GM23338 (cell line): ENCODE measurements around the gene CALY. TPM values are rescaled to one million over a fixed set of nuclear protein-coding genes. Genes with fewer than 3 reads are reported as not detected.

ENCODE experiments used
- ATAC-seq: fragments of 200-7000 bp; cut with Tn5 transposase; 3 replicates; pipeline ENCODE4 v1.9.1; 2020
- DNase-seq: peaks from one replicate; pipeline ENCODE4 v3.0.0-alpha.2; 2015; ENCODE audit warnings: low spot score
- H2AFZ ChIP-seq: fragments of 200-600 bp; sonication (generic); 2 replicates; pipeline ENCODE4 v1.8.0; 2016; ENCODE audit warnings: antibody characterized with exemption, mild to moderate bottlenecking, moderate library complexity
- H3F3A ChIP-seq: fragments of 200-600 bp; sonication (generic); replicated peaks from 2 replicates; pipeline ENCODE4 v1.8.0; 2017; ENCODE audit warnings: antibody characterized with exemption, mixed run types, low read depth
- H3K27ac ChIP-seq: fragments of 200-600 bp; sonication (generic); 2 replicates; pipeline ENCODE4 v1.6.1; 2016; ENCODE audit warnings: low read depth
- H3K27me3 ChIP-seq: fragments of 200-600 bp; sonication (generic); 2 replicates; pipeline ENCODE4 v1.8.0; 2016; ENCODE audit warnings: mild to moderate bottlenecking, mixed run types, moderate library complexity; ENCODE audit not compliant: insufficient read depth
- H3K36me3 ChIP-seq: fragments of 200-600 bp; sonication (generic); 2 replicates; pipeline ENCODE4 v1.8.0; 2016; ENCODE audit warnings: mild to moderate bottlenecking; ENCODE audit not compliant: insufficient read depth
- H3K4me1 ChIP-seq: fragments of 200-600 bp; sonication (generic); 2 replicates; pipeline ENCODE4 v1.8.0; 2016; ENCODE audit warnings: mild to moderate bottlenecking, moderate library complexity; ENCODE audit not compliant: insufficient read depth
- H3K4me2 ChIP-seq: fragments of 200-600 bp; sonication (generic); 2 replicates; pipeline ENCODE4 v1.7.1; 2017; ENCODE audit warnings: mixed run types
- H3K4me3 ChIP-seq: fragments of 200-600 bp; sonication (generic); 2 replicates; pipeline ENCODE4 v1.6.1; 2016; ENCODE audit warnings: mixed run types
- H3K79me2 ChIP-seq: fragments of 200-600 bp; sonication (generic); replicated peaks from 2 replicates; pipeline ENCODE4 v1.8.0; 2017; ENCODE audit warnings: mild to moderate bottlenecking; ENCODE audit not compliant: insufficient read depth
- H3K9me2 ChIP-seq: fragments of 200-600 bp; sonication (generic); 2 replicates; pipeline ENCODE4 v1.8.0; 2017; ENCODE audit not compliant: insufficient read depth
- H4K20me1 ChIP-seq: fragments of 200-600 bp; sonication (generic); replicated peaks from 2 replicates; pipeline ENCODE4 v1.8.0; 2017; ENCODE audit warnings: mild to moderate bottlenecking; ENCODE audit not compliant: insufficient read depth
- H3K27ac Mint-ChIP-seq: 2 replicates; pipeline ENCODE4 v1.8.0; 2020; ENCODE audit warnings: inconsistent platforms, mild to moderate bottlenecking, moderate library complexity, mixed read lengths
- H3K27me3 Mint-ChIP-seq: 3 replicates; pipeline ENCODE4 v1.8.0; 2022; ENCODE audit warnings: low read depth, mild to moderate bottlenecking, moderate library complexity, mixed read lengths, inconsistent platforms; ENCODE audit not compliant: insufficient read depth, poor library complexity
- H3K36me3 Mint-ChIP-seq: 3 replicates; pipeline ENCODE4 v1.8.0; 2021; ENCODE audit warnings: low read depth, mild to moderate bottlenecking, inconsistent platforms, moderate library complexity, mixed read lengths
- H3K4me1 Mint-ChIP-seq: 3 replicates; pipeline ENCODE4 v1.8.0; 2020; ENCODE audit warnings: mild to moderate bottlenecking, inconsistent platforms, mixed read lengths
- H3K4me3 Mint-ChIP-seq: 3 replicates; pipeline ENCODE4 v1.8.0; 2021; ENCODE audit warnings: moderate library complexity, mild to moderate bottlenecking, inconsistent platforms, mixed read lengths
- H3K9me3 Mint-ChIP-seq: 3 replicates; pipeline ENCODE4 v1.8.0; 2020; ENCODE audit warnings: moderate library complexity, mild to moderate bottlenecking, inconsistent platforms, mixed read lengths
- CREB1 ChIP-seq: fragments of 250-450 bp; sonication (Bioruptor Pico); IDR thresholded peaks from 2 replicates; pipeline ENCODE4 v1.5.0; 2020; ENCODE audit warnings: low read depth, mild to moderate bottlenecking, moderate library complexity
- EZH2 ChIP-seq: fragments of 200-600 bp; sonication (generic); IDR thresholded peaks from one replicate; pipeline ENCODE4 v1.8.0; 2017; ENCODE audit warnings: antibody characterized with exemption, mild to moderate bottlenecking, low read depth; ENCODE audit not compliant: unreplicated experiment
- POLR2AphosphoS5 ChIP-seq: IDR thresholded peaks from 2 replicates; pipeline ENCODE4 v1.6.1; 2016; ENCODE audit warnings: antibody characterized with exemption, low read depth
- STAT1 ChIP-seq: IDR thresholded peaks from one replicate; pipeline ENCODE4 v1.6.1; 2016; ENCODE audit warnings: antibody characterized with exemption; ENCODE audit not compliant: unreplicated experiment
- ZNF114 ChIP-seq: fragments of 250-450 bp; sonication (Bioruptor Pico); IDR thresholded peaks from 2 replicates; pipeline ENCODE4 v1.5.0; 2020; ENCODE audit warnings: mild to moderate bottlenecking, moderate library complexity
- ZNF331 ChIP-seq: fragments of 250-450 bp; sonication (Bioruptor Pico); IDR thresholded peaks from 2 replicates; pipeline ENCODE4 v1.5.0; 2020; ENCODE audit warnings: low read depth, mild to moderate bottlenecking, moderate library complexity
- polyA plus RNA-seq: library from polyadenylated mRNA; unstranded; fragments of >200 nt; fragmentation: Nextera tagmentation; extraction: Ambion mirVana; gene quantifications from 2 replicates; pipeline ENCODE4 v1.2.1, GENCODE V29; 2016
- total RNA-seq: library from RNA; depleted of rRNA; stranded (reverse); fragments of >200 nt; shearing (Covaris generic); gene quantifications from 2 replicates; pipeline ENCODE4 v1.2.3, GENCODE V29; 2014
- TF ChIP-seq, protein P1 (sequence below), 2 experiments: fragments of 200-600 bp in 1 of 2; sonication (generic) in 1 of 2; conservative IDR thresholded peaks; 2 replicates each; pipeline versions ENCODE4 v1.5.1 to v1.6.1; 2016 to 2017; ENCODE audit warnings: antibody characterized with exemption in 2 of 2, low read depth in 2 of 2, mild to moderate bottlenecking in 2 of 2, moderate library complexity in 1 of 2
- TF ChIP-seq, protein P2 (sequence below): fragments of 250-450 bp; sonication (Bioruptor Pico); IDR thresholded peaks from 2 replicates; pipeline ENCODE4 v1.5.0; 2020; ENCODE audit warnings: mild to moderate bottlenecking, moderate library complexity
- TF ChIP-seq, protein P3 (sequence below): IDR thresholded peaks from 2 replicates; pipeline ENCODE4 v1.6.1; 2016; ENCODE audit warnings: antibody characterized with exemption

Gene CALY
- total and polyA plus RNA-seq, 2 experiments from 2014 or later = 1.0 to 8.0 TPM

DNA sequence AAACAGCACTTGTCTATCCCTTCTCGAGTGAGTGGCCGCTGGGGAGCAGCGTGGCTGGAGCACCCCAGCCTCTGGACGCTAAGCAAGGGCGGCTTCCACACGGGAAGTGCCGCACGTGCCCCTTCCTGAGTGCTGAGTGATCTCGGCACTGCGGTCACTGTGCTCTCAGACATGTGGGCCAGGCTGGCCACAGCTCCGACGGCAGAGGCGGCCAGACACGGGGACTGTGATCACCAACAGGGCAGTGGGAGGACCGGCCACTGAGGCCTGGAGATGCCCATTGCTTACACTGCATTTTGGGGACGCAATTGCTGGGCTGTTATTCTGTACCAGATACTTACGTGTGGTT lies 29.4 kb upstream of the CALY start (continued):
- TF ChIP-seq, protein P1, sequence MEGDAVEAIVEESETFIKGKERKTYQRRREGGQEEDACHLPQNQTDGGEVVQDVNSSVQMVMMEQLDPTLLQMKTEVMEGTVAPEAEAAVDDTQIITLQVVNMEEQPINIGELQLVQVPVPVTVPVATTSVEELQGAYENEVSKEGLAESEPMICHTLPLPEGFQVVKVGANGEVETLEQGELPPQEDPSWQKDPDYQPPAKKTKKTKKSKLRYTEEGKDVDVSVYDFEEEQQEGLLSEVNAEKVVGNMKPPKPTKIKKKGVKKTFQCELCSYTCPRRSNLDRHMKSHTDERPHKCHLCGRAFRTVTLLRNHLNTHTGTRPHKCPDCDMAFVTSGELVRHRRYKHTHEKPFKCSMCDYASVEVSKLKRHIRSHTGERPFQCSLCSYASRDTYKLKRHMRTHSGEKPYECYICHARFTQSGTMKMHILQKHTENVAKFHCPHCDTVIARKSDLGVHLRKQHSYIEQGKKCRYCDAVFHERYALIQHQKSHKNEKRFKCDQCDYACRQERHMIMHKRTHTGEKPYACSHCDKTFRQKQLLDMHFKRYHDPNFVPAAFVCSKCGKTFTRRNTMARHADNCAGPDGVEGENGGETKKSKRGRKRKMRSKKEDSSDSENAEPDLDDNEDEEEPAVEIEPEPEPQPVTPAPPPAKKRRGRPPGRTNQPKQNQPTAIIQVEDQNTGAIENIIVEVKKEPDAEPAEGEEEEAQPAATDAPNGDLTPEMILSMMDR (conservative IDR thresholded peaks at IDR 0.05; ENCODE audit: low read depth in 2 of 2) = no peak
- TF ChIP-seq, protein P2, sequence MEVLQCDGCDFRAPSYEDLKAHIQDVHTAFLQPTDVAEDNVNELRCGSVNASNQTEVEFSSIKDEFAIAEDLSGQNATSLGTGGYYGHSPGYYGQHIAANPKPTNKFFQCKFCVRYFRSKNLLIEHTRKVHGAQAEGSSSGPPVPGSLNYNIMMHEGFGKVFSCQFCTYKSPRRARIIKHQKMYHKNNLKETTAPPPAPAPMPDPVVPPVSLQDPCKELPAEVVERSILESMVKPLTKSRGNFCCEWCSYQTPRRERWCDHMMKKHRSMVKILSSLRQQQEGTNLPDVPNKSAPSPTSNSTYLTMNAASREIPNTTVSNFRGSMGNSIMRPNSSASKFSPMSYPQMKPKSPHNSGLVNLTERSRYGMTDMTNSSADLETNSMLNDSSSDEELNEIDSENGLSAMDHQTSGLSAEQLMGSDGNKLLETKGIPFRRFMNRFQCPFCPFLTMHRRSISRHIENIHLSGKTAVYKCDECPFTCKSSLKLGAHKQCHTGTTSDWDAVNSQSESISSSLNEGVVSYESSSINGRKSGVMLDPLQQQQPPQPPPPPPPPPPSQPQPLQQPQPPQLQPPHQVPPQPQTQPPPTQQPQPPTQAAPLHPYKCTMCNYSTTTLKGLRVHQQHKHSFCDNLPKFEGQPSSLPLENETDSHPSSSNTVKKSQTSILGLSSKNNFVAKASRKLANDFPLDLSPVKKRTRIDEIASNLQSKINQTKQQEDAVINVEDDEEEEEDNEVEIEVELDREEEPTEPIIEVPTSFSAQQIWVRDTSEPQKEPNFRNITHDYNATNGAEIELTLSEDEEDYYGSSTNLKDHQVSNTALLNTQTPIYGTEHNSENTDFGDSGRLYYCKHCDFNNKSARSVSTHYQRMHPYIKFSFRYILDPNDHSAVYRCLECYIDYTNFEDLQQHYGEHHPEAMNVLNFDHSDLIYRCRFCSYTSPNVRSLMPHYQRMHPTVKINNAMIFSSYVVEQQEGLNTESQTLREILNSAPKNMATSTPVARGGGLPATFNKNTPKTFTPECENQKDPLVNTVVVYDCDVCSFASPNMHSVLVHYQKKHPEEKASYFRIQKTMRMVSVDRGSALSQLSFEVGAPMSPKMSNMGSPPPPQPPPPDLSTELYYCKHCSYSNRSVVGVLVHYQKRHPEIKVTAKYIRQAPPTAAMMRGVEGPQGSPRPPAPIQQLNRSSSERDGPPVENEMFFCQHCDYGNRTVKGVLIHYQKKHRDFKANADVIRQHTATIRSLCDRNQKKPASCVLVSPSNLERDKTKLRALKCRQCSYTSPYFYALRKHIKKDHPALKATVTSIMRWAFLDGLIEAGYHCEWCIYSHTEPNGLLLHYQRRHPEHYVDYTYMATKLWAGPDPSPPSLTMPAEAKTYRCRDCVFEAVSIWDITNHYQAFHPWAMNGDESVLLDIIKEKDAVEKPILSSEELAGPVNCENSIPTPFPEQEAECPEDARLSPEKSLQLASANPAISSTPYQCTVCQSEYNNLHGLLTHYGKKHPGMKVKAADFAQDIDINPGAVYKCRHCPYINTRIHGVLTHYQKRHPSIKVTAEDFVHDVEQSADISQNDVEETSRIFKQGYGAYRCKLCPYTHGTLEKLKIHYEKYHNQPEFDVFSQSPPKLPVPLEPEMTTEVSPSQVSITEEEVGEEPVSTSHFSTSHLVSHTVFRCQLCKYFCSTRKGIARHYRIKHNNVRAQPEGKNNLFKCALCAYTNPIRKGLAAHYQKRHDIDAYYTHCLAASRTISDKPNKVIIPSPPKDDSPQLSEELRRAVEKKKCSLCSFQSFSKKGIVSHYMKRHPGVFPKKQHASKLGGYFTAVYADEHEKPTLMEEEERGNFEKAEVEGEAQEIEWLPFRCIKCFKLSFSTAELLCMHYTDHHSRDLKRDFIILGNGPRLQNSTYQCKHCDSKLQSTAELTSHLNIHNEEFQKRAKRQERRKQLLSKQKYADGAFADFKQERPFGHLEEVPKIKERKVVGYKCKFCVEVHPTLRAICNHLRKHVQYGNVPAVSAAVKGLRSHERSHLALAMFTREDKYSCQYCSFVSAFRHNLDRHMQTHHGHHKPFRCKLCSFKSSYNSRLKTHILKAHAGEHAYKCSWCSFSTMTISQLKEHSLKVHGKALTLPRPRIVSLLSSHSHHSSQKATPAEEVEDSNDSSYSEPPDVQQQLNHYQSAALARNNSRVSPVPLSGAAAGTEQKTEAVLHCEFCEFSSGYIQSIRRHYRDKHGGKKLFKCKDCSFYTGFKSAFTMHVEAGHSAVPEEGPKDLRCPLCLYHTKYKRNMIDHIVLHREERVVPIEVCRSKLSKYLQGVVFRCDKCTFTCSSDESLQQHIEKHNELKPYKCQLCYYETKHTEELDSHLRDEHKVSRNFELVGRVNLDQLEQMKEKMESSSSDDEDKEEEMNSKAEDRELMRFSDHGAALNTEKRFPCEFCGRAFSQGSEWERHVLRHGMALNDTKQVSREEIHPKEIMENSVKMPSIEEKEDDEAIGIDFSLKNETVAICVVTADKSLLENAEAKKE = no peak
- no peak for TF ChIP-seq STAT1

DNA sequence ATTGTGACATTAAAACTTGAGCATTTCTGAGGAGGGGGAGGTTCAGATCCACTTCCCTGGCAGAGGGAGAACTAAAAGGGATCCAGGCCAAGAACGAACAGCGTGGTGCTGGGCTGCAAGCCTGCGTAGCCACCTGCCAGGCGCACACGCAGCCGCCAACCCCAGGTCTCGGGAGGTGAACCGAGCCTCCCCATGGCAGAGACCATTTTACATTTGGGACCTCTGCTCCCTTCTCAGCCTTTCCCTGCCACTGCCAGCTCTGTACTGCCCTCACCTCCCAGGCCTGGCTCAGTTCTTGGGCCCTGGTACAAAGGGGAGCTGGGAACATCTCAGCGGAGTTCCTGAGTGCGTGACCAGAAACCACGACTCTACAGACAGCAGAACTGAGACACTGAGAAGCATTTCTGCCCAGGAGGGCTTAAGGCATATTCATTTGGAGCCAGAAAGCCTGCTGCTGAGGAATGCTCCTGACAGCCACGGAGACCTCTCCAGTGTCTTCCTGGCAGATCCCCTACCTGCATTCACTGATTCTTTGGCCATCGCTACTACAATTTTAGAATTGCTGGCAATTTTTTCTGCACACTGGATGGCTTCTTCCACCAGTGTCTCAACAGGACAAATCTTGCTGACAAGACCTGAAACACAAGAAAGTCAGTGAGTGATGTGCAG lies 28.9 kb upstream of the CALY start:
- Histone ChIP-seq H3K4me2 (no peak overlapping the region), H4K20me1 (peaks cover 4% of the 10 kb centered on the region; the same call in 1 of the 2 replicates), H3K4me1 (no peaks in the 10 kb centered on the region), H3F3A (no peaks in the 10 kb centered on the region; the same call in 1 of the 2 replicates), H3K9me2 (no peaks in the 10 kb centered on the region), H3K4me3 (no peak overlapping the region), H3K36me3 (no peaks in the 10 kb centered on the region), H3K27me3 (no peaks in the 10 kb centered on the region), H3K79me2 (no peaks in the 10 kb centered on the region), H2AFZ (no peak overlapping the region), H3K27ac (no peak overlapping the region)
- no peaks in the 10 kb centered on the region for H3K4me1 Mint-ChIP-seq
- TF ChIP-seq ZNF114 (CRISPR knock-in tag) (no peak), CREB1 (CRISPR knock-in tag) (no peak), STAT1 (no peak), ZNF331 (CRISPR knock-in tag) (no peak), POLR2AphosphoS5 (no peak), EZH2 (no peak)
- TF ChIP-seq, protein P3, sequence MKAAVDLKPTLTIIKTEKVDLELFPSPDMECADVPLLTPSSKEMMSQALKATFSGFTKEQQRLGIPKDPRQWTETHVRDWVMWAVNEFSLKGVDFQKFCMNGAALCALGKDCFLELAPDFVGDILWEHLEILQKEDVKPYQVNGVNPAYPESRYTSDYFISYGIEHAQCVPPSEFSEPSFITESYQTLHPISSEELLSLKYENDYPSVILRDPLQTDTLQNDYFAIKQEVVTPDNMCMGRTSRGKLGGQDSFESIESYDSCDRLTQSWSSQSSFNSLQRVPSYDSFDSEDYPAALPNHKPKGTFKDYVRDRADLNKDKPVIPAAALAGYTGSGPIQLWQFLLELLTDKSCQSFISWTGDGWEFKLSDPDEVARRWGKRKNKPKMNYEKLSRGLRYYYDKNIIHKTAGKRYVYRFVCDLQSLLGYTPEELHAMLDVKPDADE = no peak
- TF ChIP-seq, protein P1 (conservative IDR thresholded peaks at IDR 0.05; ENCODE audit: low read depth in 2 of 2) = no peak
- DNase-seq (no peak), ATAC-seq (no peak)
- no peaks in the 10 kb centered on the region for H3K9me3 Mint-ChIP-seq
- H3K36me3 Mint-ChIP-seq = peaks cover 71% of the 10 kb centered on the region
- H3K27me3 Mint-ChIP-seq = peaks cover 6% of the 10 kb centered on the region
- H3K4me3 Mint-ChIP-seq = no peak overlapping the region
- H3K27ac Mint-ChIP-seq = no peak overlapping the region
